D341Med (cell line): ENCODE measurements around the gene SLC44A3.

Source experiments
- DNase-seq: peaks from one replicate; pipeline ENCODE4 v3.0.0; 2012; ENCODE audit warnings: low spot score

Gene SLC44A3, protein sequence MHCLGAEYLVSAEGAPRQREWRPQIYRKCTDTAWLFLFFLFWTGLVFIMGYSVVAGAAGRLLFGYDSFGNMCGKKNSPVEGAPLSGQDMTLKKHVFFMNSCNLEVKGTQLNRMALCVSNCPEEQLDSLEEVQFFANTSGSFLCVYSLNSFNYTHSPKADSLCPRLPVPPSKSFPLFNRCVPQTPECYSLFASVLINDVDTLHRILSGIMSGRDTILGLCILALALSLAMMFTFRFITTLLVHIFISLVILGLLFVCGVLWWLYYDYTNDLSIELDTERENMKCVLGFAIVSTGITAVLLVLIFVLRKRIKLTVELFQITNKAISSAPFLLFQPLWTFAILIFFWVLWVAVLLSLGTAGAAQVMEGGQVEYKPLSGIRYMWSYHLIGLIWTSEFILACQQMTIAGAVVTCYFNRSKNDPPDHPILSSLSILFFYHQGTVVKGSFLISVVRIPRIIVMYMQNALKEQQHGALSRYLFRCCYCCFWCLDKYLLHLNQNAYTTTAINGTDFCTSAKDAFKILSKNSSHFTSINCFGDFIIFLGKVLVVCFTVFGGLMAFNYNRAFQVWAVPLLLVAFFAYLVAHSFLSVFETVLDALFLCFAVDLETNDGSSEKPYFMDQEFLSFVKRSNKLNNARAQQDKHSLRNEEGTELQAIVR

DNA sequence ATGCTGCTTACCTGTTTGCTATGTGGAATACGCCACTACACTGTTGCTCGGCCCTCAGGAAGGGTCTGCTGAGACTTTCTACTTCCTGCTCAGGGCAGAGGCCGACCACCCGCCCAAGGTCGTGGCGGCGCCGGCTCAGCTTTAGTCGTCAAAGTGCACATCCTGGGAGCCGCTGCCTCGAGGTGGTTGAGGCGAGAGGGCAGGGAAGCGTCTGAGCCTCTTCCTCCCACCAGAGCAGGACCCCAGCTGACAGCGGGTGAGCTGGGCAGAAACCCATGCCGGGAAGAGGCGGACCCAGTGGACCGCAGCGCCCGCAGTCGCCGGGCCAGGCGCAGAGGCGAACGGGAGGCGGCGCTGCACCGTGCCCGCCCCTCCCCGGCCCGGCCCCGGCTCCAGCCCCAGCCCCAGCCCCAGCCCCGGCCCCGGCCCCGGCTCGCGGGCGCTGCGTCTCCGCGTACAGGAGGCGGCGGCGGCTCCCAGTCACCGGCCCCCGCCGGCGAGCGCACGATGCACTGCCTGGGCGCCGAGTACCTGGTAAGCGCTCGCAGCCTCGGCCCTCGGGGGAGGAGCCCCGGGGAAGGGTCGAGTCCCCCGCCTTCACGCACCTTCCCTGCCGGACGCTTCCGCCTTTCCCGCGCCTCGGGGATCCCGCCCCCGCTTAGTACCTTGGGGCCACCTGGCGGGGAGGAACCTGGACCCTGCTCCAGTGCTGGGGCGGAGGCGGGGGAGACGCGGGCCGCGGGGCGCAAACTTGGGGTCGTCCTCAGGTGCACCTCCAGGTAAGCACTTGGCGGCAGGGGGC lies at the start of gene SLC44A3:
Gene SLC44A3, plus strand, starts transcription at position 413 of the 802 bp plus-strand sequence. Its CDS starts 95 bp downstream, at position 508.
- DNase-seq = no peak

DNA sequence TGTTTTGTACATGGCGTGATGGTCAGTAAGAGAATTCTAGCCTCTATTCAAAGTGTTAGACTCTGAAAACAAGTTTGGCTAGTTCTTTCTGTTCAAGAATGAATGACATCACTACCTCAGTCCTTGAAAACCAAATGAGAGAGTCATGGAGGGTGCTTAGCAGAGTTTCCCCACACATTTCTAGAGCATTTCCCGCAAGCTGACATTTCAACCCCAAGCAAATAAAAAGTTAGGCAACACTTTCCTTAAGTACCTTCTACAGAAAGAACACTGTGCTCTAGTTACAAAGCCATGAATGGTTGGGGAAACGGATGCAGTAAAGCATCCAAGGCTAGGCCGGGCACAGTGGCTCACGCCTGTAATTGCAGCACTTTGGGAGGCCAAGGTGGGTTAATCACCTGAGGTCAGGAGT lies 47.9 kb upstream of the SLC44A3 start:
- DNase-seq = no peak

DNA sequence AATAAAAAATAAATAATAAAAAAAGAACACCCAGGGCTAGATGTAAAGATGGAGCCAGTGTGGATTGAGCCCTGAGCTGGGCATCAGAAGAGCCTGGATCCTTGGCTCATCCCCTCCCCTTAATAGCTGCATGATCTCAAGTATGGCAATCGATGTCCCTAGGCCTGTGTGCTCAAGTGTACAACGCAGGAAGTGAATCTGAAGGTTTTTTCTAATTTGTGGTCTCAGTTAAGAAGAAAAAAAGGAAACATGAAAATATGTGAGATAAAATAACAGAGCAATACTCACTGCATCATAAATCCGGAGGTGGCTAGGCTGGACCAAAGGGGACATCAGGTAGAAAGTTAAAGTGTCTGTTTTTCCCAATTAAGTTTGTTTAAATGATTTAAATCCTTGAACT lies 47.3 kb upstream of the SLC44A3 start:
- no peak for DNase-seq

DNA sequence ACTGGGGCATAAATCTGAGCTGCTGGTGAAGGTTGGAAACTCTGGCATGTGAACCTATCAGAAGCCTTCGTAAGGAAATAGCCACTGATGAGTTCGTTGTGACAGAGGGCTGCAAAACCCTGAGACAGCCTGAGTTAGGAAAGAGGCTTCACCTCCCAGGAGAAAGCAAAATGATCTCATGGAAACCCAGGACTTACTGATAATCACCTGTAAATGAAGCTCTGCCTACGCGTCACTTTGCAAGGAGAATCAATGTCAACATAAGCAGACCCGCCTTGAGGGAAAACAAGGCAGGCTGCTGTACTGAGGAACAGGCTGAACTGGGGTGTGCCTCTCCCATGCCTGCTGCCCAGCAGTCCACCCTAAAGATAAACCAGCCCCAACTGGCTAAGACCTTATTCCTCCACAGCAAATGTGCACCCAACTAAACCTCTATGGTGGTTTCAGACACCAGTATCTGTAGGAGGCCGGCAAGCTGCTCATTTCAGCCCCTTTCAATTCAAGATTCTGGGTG lies 46.8 kb upstream of the SLC44A3 start:
- no peak for DNase-seq

DNA sequence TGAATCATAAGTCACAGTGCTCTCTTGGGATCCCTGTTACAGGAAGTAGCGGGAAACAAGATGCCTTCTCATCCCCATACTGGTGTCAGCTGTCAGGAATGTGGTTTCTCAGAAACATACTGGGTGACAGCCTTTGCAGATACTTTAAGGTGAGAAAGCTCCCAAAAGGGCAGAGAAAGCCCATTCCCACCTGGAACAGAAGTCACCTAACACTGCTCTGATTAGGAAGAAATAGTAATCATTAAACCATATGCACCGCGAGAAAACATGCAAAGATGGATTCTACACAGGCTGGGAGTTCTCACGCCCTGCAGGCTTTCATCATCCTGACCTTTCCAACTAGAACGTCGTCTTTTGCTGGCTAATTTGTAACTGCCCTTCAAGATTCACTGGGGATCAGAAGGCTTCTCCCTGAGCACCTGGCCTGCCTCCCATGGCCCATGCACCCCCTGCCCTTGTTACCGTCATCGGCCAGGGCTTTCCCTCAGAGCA lies 46.2 kb upstream of the SLC44A3 start:
- DNase-seq = no peak

DNA sequence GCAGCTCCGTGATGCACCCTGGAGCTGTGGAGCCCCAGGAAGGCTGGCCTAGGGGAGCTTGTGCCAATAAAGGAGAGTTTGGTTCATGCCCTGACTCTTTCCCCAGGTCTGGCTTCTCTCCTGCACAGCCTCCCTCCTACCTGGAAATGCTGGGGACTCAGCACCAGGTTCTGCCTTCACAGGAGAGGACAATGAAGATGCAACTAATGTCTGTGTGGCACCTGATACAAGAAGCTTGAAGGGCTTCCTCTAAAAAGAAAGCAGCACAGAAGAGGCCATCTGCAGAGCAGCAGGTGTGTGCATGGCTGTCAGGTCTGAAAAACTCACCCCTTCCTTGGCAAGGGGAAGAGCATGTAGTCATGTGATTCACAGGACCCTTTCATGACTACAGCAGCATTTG lies 43.7 kb upstream of the SLC44A3 start:
- DNase-seq = no peak

DNA sequence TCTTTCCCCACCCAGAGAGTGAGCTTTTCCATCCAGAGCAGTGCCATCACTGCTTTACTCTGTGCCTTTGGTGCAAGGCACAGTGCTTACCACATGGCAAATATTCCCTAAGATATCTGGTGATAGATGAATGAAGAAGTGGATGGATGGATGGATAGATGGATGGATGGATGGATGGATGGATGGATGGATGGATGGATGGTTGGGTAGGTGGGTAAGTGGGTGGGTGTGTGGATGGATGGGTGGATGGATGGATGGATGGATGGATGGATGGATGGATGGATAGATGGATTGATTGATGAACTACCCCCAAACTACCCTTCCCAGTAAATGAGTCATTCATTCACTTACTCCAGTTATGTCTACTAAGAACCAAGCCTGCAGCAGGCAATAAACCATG lies 42.9 kb upstream of the SLC44A3 start:
- no peak for DNase-seq

DNA sequence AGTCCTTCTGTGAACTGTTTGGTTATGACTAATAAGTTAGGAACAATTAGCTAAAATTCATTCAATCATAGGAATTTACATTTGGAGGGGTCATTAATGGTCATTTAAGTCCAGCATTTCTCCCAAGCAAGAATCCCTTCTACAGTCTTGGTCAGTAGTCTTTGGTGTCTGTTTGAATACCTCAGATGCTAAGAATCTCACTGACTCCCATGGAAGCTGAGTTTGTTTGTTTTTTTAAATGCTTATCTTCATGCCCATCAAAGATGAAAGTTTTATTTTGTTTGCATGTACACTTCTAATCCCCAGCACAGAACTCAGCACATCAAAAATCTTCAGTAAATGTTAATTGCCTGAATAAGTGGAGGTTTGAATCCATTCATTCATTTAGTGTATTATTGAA lies 41.3 kb upstream of the SLC44A3 start:
- no peak for DNase-seq

DNA sequence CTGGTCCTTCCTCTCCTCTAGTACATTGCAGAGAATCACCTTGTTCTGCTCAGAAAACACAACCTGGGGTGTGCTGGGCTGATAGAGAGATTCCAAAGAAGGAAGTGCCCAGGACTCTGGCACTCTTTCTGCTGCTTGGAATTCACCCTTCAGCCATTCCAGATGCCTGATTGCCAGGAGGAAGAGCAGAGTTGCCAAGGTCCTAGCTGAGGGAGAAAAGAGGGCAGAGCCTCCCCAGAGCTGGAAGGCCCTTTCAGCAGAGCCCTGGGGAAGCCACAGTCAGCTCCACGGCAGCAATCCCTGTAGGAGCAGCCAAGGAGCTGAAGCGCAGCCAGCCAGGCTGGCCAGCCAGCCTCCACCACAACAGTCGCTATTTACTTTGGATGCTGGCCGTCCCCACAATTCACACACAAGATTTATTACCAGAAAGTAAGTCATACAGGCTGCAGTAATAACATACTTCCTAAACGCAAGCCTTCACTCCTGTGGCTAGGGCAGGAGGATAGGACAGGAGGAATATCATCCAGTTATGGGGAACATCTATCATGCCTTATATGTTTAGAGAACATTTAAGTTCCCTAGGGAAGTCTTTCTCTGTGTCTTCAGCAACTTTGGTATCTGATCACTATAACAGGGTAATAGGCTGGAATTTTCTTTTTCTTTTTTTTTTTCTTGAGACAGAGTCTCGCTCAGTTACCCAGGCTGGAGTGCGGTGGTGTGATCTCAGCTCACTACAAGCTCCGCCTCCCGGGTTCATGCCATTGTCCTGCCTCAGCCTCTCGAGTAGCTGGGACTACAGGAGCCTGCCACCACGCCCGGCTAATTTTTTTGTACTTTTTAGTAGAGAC lies 36.6 kb upstream of the SLC44A3 start:
- DNase-seq = no peak

DNA sequence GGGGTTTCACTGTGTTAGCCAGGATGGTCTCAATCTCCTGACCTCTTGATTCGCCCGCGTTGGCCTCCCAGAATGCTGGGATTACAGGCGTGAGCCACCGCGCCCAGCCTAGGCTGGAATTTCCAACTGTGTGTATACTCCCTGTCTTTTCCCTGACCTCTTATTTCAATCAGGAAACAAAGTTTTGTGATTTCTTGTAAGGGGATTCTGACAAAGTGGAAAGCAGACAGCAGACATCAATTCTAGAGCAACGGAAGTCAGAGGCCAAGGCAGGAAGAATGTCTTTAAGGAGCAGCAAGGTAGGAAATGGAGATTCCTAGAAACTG lies 36.0 kb upstream of the SLC44A3 start:
- DNase-seq = no peak

DNA sequence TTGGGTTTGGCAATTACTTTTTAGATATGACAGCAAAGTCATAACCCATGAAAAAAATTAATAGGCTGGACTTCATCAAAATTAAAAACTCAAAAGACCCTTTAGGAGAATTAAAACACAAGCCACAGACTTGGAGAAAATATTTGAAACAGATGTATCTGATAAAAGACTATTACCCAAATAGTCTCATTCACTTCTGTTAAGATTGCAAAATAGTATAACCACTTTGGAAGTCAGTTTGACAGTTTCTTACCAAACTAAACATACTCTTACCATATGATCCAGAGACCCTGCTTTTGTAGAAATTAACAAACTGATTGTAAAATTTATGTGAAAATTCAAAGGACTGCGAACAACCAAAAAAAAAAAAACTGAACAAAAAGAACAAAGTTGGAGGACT lies 32.5 kb upstream of the SLC44A3 start:
- DNase-seq = no peak

DNA sequence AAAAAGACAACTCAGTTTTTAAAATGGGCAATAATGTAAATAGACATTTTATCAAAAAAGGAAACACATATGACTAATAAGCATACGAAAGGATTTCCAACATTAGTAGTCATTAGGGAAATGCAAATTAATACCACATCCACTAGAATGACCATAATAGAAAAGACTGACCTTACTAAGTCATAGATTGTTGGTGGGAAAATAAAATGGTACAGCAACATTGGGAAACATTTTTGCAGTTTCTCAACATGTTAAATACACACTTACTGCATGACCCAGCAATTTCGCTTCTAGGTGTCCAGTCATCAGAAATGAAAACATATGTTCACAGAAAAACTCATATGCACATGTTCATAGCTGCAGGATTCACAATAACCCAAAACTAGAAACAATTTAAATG lies 29.9 kb upstream of the SLC44A3 start:
- DNase-seq = no peak

DNA sequence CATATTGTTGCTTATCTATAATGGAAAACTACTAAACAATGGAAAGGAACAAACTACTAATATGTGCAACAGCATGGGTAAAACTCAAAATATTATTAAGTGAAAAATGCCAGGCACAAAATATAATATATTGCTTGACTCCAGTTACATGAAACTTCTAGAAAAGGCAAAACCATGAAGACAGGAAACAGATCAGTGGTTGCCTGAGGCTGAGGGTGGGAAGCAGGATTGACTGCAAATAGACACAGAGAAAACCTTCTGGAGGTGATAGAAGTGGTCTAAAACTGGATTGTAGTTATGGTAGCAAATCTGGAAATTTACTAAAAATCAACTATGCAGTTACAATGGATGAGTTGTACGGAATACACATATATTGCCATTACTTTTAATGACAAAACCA lies 29.5 kb upstream of the SLC44A3 start:
- DNase-seq = no peak

DNA sequence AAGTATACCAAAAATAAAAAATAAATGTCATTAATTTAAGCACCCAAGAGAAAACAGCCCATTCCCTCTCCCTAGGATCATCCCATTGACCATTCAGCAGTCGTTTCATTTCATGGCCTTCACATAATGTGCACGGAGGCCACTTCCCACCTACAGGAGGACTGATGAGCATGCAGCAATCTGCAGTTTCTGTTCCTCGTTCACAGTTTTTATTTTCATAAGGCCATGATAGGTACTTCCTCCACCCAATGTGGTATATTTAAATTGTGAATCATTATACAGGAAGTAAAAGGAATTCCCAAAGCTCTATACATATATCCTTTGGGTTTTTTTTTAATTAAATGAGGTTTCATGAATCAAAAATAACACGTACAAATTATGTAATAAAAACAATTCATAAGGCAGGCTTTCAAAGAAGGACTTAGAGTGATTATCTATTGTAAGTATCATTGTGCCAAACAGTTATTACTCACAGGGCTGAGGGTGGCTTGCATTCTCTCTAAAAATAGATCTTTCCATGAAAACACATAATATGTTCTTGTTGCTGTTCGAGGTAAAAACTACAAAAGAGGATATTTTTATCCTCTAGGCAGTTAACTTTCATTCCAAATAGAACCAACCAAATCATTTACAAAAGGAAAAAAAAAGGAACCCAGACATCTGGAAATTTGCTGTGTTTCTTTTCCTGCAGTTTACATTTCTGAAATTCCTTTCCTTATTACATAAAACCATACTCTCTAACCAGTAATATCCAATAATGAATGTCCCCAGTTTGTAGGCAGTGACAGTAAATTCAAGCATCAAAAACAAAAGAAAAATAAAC lies 27.5 kb upstream of the SLC44A3 start:
- DNase-seq = no peak

DNA sequence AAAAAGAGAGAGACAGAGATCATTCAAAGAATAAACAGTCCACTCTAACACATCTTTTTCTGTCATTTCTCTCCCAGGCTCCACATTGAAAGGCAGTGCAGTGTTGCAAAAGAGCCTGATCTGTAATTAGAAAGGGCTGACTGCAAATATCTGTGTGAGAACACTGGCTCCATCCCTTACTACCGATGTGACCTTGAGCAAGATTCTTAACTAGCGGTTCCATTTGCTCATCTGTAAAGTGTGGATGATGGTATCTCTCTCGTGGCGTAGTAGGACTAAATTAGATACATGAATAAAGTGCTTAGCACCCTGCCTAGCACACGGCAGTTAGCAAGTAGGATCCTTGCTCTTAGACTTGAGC lies 26.9 kb upstream of the SLC44A3 start:
- no peak for DNase-seq

DNA sequence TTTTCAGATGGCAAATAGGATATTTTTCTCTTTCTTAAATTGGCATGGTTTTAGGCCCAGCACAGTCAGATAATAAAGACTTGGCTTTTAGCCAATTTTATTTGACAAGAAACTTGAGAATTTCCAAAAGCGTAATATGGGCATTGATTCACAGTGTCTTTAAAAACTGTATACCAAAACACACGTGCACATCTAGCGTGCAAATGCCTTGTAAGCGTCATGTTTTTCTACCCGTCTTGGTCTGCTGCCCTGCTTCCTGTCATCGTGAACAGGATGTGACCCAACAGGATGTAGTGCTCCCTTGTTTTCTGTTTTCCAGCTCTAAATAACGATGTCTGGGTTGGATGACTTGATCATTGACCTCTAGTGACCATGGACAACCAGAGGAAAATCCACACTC lies 24.7 kb upstream of the SLC44A3 start:
- no peak for DNase-seq

DNA sequence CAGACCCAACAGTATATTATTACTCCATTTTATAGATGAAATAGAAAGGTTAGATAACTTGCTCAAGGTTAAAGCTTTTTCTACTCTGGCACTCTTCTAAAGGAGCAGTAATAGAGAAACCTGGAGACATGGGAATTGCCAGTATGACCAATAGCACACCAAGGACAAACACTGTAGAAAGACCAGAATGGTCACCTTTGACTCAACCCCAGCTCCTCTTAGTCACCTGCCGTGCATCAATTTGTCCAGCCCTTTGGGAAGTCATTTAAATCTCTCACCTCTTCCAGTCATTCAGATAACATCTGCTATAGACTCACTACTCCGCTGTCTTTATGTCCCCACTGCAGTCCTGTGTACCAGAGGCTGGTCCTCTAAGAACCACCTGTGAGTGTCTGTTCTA lies 23.9 kb upstream of the SLC44A3 start:
- DNase-seq = no peak

DNA sequence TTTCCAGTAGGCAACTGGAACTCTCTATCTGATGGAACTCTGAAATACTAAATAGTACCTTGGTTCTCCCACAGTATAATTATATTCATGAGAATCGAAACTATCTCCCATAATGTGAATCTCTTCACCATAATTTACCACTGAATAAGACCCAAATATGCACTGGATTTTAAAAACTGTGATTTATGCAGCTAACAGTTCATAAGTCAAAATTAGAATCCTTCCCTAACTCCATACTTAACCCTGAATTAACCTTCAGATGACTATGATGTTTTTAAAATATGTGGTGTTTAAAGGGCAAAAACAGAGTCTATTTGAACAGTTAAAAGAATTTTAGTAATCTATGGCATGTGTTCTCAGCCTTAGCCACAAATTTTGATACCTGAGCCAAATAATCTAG lies 22.9 kb upstream of the SLC44A3 start:
- DNase-seq = no peak

DNA sequence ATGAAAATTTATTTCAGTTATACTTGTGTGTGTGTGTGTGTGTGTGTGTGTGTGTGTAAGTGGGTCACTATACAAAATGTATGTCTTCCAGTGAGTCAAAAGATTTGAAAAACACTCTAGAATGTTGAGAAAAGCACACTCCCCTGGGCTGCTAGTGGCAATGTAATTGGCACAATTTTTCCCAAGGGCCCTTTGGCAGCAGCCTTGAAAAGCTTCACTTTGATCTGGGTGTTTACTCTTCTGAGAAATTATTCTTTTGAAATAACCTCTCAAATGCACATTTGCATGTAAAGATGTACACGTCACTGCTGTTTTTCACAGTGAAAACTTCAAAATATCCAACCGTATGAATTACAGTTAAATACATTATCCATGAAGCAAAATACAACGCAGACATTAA lies 22.1 kb upstream of the SLC44A3 start:
- no peak for DNase-seq

DNA sequence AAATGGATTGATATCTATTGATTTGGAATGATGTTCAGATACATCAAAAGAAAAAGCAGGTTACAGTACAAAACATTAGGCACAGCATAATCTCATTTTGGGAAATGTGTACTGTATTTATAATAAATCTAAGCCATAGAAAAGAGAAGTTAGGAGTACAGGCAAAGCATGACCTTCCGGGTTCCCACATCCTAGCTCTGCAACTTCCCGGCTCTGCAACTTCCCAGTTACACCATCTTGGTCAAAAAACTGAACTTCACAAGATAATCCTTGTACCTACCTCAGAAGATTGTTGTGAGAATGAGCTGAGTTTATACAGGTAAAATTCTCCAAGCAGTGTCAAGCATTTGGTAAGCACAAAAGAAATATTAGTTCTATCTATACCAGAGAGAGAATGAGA lies 21.7 kb upstream of the SLC44A3 start:
- DNase-seq = no peak

DNA sequence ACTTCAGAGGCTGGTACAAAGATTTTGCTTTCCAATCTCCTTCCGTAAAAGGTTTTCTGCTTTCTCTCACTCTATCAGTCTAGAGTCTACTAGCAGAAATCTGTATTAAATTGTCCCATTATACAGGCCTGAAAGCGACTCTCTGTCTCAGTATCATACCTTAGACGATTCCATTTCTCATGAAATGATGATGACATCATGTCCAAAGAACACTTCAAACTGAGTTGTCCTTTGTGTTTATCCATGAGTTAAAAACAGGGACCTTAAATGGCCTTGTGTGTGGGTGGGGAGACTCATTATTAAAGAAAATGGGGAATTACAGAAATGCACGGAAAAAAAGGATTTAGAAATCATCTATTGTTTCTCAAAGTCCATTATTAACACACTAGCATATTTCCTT lies 21.0 kb upstream of the SLC44A3 start:
- no peak for DNase-seq
